HepG2 (cell line): ENCODE measurements around the gene FAM209B. TPM values are rescaled to one million over a fixed set of nuclear protein-coding genes. Genes with fewer than 3 reads are reported as not detected.

ENCODE experiments used
- ATAC-seq: fragments of 200-7000 bp; cut with Tn5 transposase; 3 replicates; pipeline ENCODE4 v1.9.1; 2020; ENCODE audit warnings: mild to moderate bottlenecking, moderate library complexity
- BruUV-seq: library from RNA; stranded (reverse); fragments of 400-500 nt; replicated peaks from 2 replicates; lab custom pipeline; 2021; lab: Mats Ljungman, UMichigan
- CTCF ChIA-PET: fragments of 300-600 bp; formaldehyde crosslinking; extraction: SDS; loops from one replicate; lab custom pipeline; 2021; ENCODE audit warnings: low total read pairs, inconsistent platforms, low intra/inter-chr PET ratio; lab: Yijun Ruan, JAX
- POLR2A ChIA-PET: fragments of 350-600 bp; sonication (Branson Sonifier 250); formaldehyde crosslinking; loops from one replicate; lab custom pipeline; 2020; ENCODE audit warnings: antibody characterized with exemption, inconsistent platforms; lab: Yijun Ruan, JAX
- DNase-seq: peaks from one replicate; pipeline ENCODE4 v3.0.0-alpha.2; 2015; ENCODE audit warnings: low spot score
- FAIRE-seq: peaks from 3 replicates; lab custom pipeline; 2011; peaks lifted over from hg19 to GRCh38; lab: Jason Lieb, UNC
- H2AFZ ChIP-seq: one replicate; pipeline ENCODE4 v1.6.1; 2011; ENCODE audit warnings: low read length, inconsistent platforms
- H3K27ac ChIP-seq: fragments of 300-600 bp; 3 replicates; pipeline ENCODE4 v1.8.0; 2011; ENCODE audit warnings: mixed run types, mild to moderate bottlenecking, mixed read lengths, low read length, inconsistent platforms; ENCODE audit not compliant: insufficient read depth; ENCODE audit errors: extremely low read length
- H3K27me3 ChIP-seq, 2 experiments: fragments of 200-600 bp in 1 of 2; 2 replicates in 1 of 2; 3 replicates in 1 of 2; pipeline versions ENCODE4 v1.6.0 to v1.8.0; 2011; ENCODE audit warnings: low read length in 2 of 2, mild to moderate bottlenecking in 2 of 2, moderate library complexity in 2 of 2, inconsistent platforms in 1 of 2; ENCODE audit not compliant: insufficient read depth in 2 of 2, control insufficient read depth in 1 of 2
- H3K36me3 ChIP-seq, 2 experiments: fragments of 200-600 bp in 1 of 2; replicated peaks in 1 of 2; 2 replicates in 1 of 2; 3 replicates in 1 of 2; pipeline versions ENCODE4 v1.5.1 to v1.8.0; 2011; ENCODE audit warnings: low read length in 2 of 2, inconsistent platforms in 1 of 2; ENCODE audit not compliant: insufficient read depth in 2 of 2, control insufficient read depth in 1 of 2
- H3K4me1 ChIP-seq: 2 replicates; pipeline ENCODE4 v1.5.1; 2012; ENCODE audit warnings: low read length, inconsistent platforms; ENCODE audit not compliant: insufficient read depth
- H3K4me2 ChIP-seq: 2 replicates; pipeline ENCODE4 v1.6.0; 2011; ENCODE audit warnings: low read depth, low read length, inconsistent platforms
- H3K4me3 ChIP-seq, 3 experiments: fragments of 200-600 bp in 1 of 3; sonication (generic), shearing (Covaris generic) in 1 of 3; replicated peaks in 1 of 3; 2 replicates each; pipeline ENCODE4 v1.5.1; 2011 to 2016; ENCODE audit warnings: low read length in 3 of 3, inconsistent platforms in 2 of 3, low read depth in 2 of 3, mild to moderate bottlenecking in 2 of 3, control low read depth in 1 of 3, mixed read lengths in 1 of 3; ENCODE audit not compliant: insufficient read depth in 1 of 3
- H3K79me2 ChIP-seq: one replicate; pipeline ENCODE4 v1.6.1; 2011; ENCODE audit warnings: low read length, inconsistent platforms; ENCODE audit not compliant: insufficient read depth
- H3K9ac ChIP-seq: 2 replicates; pipeline ENCODE4 v1.6.0; 2011; ENCODE audit warnings: mild to moderate bottlenecking, low read depth, low read length, inconsistent platforms; ENCODE audit not compliant: insufficient read depth
- H3K9me3 ChIP-seq: 2 replicates; pipeline ENCODE4 v1.5.1; 2012; ENCODE audit warnings: mild to moderate bottlenecking, low read length
- H4K20me1 ChIP-seq: 2 replicates; pipeline ENCODE4 v1.6.0; 2011; ENCODE audit warnings: inconsistent platforms, mild to moderate bottlenecking, low read length, moderate library complexity; ENCODE audit not compliant: insufficient read depth
- CHCHD3 ChIP-seq: sonication (generic); formaldehyde crosslinking; IDR thresholded peaks from 2 replicates; pipeline ENCODE4 v1.8.0; 2022; ENCODE audit warnings: mild to moderate bottlenecking, missing genetic modification reagents, moderate library complexity
- HINFP ChIP-seq: sonication (generic); formaldehyde crosslinking; IDR thresholded peaks from 2 replicates; pipeline ENCODE4 v1.4.0; 2020; ENCODE audit warnings: low read depth, mild to moderate bottlenecking, missing genetic modification reagents
- MTF2 ChIP-seq: sonication (generic); formaldehyde crosslinking; IDR thresholded peaks from 2 replicates; pipeline ENCODE4 v1.5.0; 2020; ENCODE audit warnings: missing genetic modification reagents, borderline replicate concordance
- NFKBIZ ChIP-seq: IDR thresholded peaks from 2 replicates; pipeline ENCODE4 v1.6.1; 2018; ENCODE audit warnings: missing genetic modification reagents, missing compliant biosample characterization
- NFYB ChIP-seq: sonication (generic); formaldehyde crosslinking; IDR thresholded peaks from 2 replicates; pipeline ENCODE4 v1.4.0; 2020; ENCODE audit warnings: missing genetic modification reagents
- PTBP1 ChIP-seq: fragments of 200-400 bp; formaldehyde crosslinking; IDR thresholded peaks from 2 replicates; pipeline ENCODE4 v1.6.1; 2018; ENCODE audit warnings: low read length, low read depth; ENCODE audit not compliant: poor library complexity, severe bottlenecking
- ZBTB44 ChIP-seq: sonication (generic); formaldehyde crosslinking; IDR thresholded peaks from 2 replicates; pipeline ENCODE4 v1.4.0; 2020; ENCODE audit warnings: missing genetic modification reagents
- ZFP36L2 ChIP-seq: sonication (generic); formaldehyde crosslinking; IDR thresholded peaks from 2 replicates; pipeline ENCODE4 v1.4.0; 2020; ENCODE audit warnings: missing genetic modification reagents
- ZNF12 ChIP-seq: sonication (generic); formaldehyde crosslinking; IDR thresholded peaks from 2 replicates; pipeline ENCODE4 v1.5.0; 2020; ENCODE audit warnings: missing genetic modification reagents
- ZNF282 ChIP-seq: fragments of 450-650 bp; IDR thresholded peaks from 2 replicates; pipeline ENCODE4 v1.6.1; 2018; ENCODE audit not compliant: partially characterized antibody
- ZNF44 ChIP-seq: sonication (generic); formaldehyde crosslinking; IDR thresholded peaks from 2 replicates; pipeline ENCODE4 v1.5.1; 2020; ENCODE audit warnings: mild to moderate bottlenecking, missing genetic modification reagents
- WGBS: methylation state at CpG from one replicate; pipeline ENCODE4 v1.1.6; 2017; ENCODE audit warnings: low lambda C conversion rate; 5-methylcytosine and 5-hydroxymethylcytosine counted together
- in situ Hi-C: cut with HindIII; loops from 2 replicates; pipeline ENCODE4 v1.10.0; 2017; ENCODE audit warnings: low pct_unique_long_range_greater_than_20kb; ENCODE audit not compliant: extremely low pct_ligation_motif_present
- intact Hi-C: fragments of 100-400 bp; cut with micrococcal nuclease; formaldehyde crosslinking; loops from one replicate; pipeline ENCODE4 v1.10.0; 2022; ENCODE audit not compliant: unreplicated experiment
- polyA plus RNA-seq, 8 experiments: library from polyadenylated mRNA; depleted of rRNA in 3 of 8; stranded (reverse) in 7 of 8; unstranded in 1 of 8; fragments of >200 nt; fragmentation: Illumina TruSeq in 4 of 8; extraction: Trizol in 4 of 8; gene quantifications; 2 replicates each; pipeline versions ENCODE4 v1.2.1 to v1.2.3, GENCODE V29; 2011 to 2016; ENCODE audit warnings: low read depth in 4 of 8, missing spikeins in 1 of 8, mixed read lengths in 1 of 8; ENCODE audit not compliant: insufficient read depth in 1 of 8
- total RNA-seq, 5 experiments: library from RNA; depleted of rRNA; stranded (reverse); fragments of >200 nt; fragmentation: Illumina TruSeq; extraction: Trizol; gene quantifications; 2 replicates each; pipeline ENCODE4 v1.2.3, GENCODE V29; 2016; ENCODE audit warnings: low read depth in 1 of 5
- TF ChIP-seq, protein P1 (sequence below): sonication (generic); formaldehyde crosslinking; IDR thresholded peaks from 2 replicates; pipeline ENCODE4 v1.4.0; 2020; ENCODE audit warnings: missing genetic modification reagents
- TF ChIP-seq, protein P2 (sequence below): sonication (generic); formaldehyde crosslinking; IDR thresholded peaks from 2 replicates; pipeline ENCODE4 v1.5.0; 2020; ENCODE audit warnings: missing genetic modification reagents, mild to moderate bottlenecking, borderline replicate concordance

FAM209B gene
- total and polyA plus RNA-seq, 2 of the 13 experiments (the other 11 are each of a cell fraction or from before 2014, with no cell fraction given), result 0.24 to 0.42 TPM

DNA sequence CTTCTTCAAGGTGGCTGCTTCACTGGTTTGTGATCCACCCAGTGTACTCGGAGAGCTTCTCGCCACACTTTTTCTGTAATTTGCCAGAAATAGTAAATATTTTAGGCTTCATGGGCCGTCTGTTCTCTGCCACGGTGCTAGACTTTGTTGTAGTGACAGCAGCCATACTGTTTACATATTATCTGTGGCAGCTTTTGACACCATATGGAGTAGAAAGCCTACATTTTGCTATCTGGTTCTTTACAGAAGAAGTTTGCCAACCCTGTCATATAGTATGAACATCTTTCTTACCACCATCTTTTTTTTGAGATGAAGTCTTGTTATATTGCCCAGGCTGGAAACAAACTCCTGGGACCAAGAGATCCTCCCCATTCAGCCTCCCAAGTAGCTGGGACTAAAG is 32.5 kb downstream of the FAM209B start:
- WGBS, result 38% methylated on average over 4 of the region's 4 CpGs
- Histone ChIP-seq H4K20me1 (no peaks in the 10 kb centered on the region), H3K4me3 (no peak overlapping the region), H2AFZ (no peak overlapping the region), H3K9me3 (no peaks in the 10 kb centered on the region), H3K9ac (no peak overlapping the region), H3K36me3 (no peaks in the 10 kb centered on the region), H3K27ac (no peak overlapping the region), H3K79me2 (no peaks in the 10 kb centered on the region), H3K4me1 (no peaks in the 10 kb centered on the region), H3K27me3 (no peaks in the 10 kb centered on the region; a peak in 1 of 5 replicates), H3K4me2 (no peak overlapping the region)
- DNase-seq (no peak), FAIRE-seq (no peak), ATAC-seq (no peak)
- TF ChIP-seq CHCHD3 (no peak), NFKBIZ (CRISPR knock-in tag) (no peak), ZNF12 (CRISPR knock-in tag) (no peak), HINFP (CRISPR knock-in tag) (no peak)
- ChIA-PET POLR2A (no interaction called here), CTCF (no interaction called here)
- in situ Hi-C loops, result loop anchor here (25.0 kb wide), 1 partner anchor 1903 kb away; no protein-coding TSS in a partner anchor
- intact Hi-C loops, result no loop called here
- no TSS peak for BruUV-seq

DNA sequence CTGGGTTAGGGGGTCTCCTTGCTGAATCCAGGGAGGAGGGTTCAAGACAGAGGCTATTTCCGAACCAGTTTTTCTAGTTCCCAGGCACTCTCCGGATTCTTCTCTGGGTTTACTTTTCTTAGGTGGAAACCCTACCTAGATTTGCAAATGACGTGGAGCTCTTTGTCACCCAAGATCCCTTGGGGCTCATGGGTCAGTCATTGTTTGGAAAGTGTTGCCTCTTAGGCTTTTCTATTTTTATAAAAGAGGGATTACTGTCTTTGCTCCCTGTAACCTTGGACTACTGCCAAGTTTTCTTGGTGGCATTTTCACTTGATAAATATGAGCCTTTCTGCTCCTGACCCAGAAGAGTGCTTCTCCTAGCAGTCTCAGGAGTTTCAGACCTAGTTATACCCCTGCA is 33.6 kb downstream of the FAM209B start:
- TF ChIP-seq ZNF44 (CRISPR knock-in tag) (no peak), PTBP1 (no peak), MTF2 (no peak), ZFP36L2 (CRISPR knock-in tag) (no peak), NFYB (CRISPR knock-in tag) (no peak), ZBTB44 (CRISPR knock-in tag) (no peak), ZNF282 (no peak)
- TF ChIP-seq, protein P1, sequence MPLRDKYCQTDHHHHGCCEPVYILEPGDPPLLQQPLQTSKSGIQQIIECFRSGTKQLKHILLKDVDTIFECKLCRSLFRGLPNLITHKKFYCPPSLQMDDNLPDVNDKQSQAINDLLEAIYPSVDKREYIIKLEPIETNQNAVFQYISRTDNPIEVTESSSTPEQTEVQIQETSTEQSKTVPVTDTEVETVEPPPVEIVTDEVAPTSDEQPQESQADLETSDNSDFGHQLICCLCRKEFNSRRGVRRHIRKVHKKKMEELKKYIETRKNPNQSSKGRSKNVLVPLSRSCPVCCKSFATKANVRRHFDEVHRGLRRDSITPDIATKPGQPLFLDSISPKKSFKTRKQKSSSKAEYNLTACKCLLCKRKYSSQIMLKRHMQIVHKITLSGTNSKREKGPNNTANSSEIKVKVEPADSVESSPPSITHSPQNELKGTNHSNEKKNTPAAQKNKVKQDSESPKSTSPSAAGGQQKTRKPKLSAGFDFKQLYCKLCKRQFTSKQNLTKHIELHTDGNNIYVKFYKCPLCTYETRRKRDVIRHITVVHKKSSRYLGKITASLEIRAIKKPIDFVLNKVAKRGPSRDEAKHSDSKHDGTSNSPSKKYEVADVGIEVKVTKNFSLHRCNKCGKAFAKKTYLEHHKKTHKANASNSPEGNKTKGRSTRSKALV, result no peak
- TF ChIP-seq, protein P2, sequence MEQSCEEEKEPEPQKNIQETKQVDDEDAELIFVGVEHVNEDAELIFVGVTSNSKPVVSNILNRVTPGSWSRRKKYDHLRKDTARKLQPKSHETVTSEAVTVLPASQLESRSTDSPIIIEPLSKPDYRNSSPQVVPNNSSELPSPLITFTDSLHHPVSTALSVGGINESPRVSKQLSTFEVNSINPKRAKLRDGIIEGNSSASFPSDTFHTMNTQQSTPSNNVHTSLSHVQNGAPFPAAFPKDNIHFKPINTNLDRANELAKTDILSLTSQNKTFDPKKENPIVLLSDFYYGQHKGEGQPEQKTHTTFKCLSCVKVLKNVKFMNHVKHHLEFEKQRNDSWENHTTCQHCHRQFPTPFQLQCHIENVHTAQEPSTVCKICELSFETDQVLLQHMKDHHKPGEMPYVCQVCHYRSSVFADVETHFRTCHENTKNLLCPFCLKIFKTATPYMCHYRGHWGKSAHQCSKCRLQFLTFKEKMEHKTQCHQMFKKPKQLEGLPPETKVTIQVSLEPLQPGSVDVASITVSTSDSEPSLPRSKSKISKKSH (CRISPR knock-in tag), result no peak
- Histone ChIP-seq H4K20me1 (no peaks in the 10 kb centered on the region), H3K27ac (no peak overlapping the region), H3K36me3 (no peaks in the 10 kb centered on the region), H3K4me3 (no peak overlapping the region), H3K79me2 (no peaks in the 10 kb centered on the region), H3K4me2 (no peak overlapping the region), H3K9me3 (no peaks in the 10 kb centered on the region), H3K4me1 (no peaks in the 10 kb centered on the region), H2AFZ (no peak overlapping the region), H3K9ac (no peak overlapping the region), H3K27me3 (no peaks in the 10 kb centered on the region; a peak in 1 of 5 replicates)
- WGBS, result 40% methylated on average over 3 of the region's 3 CpGs
- peak; percentile 38 for DNase-seq
- intact Hi-C loops (no loop called here), in situ Hi-C loops (loop anchor here (25.0 kb wide), 1 partner anchor 1904 kb away; no protein-coding TSS in a partner anchor)
- ATAC-seq, result no peak
- BruUV-seq, result no TSS peak
- CTCF ChIA-PET, result no interaction called here
- FAIRE-seq, result no peak
- POLR2A ChIA-PET, result no interaction called here
